Measurements from ENCODE around the gene DIDO1. TPM values are rescaled to one million over a fixed set of nuclear protein-coding genes. Genes with fewer than 3 reads are reported as not detected.

Gene DIDO1
- total and polyA plus RNA-seq, 9 of the 15 experiments (the other 6 are each of a cell fraction or from before 2014, with no cell fraction given), result 4.4 to 46.8 (median 31.2) TPM

DNA sequence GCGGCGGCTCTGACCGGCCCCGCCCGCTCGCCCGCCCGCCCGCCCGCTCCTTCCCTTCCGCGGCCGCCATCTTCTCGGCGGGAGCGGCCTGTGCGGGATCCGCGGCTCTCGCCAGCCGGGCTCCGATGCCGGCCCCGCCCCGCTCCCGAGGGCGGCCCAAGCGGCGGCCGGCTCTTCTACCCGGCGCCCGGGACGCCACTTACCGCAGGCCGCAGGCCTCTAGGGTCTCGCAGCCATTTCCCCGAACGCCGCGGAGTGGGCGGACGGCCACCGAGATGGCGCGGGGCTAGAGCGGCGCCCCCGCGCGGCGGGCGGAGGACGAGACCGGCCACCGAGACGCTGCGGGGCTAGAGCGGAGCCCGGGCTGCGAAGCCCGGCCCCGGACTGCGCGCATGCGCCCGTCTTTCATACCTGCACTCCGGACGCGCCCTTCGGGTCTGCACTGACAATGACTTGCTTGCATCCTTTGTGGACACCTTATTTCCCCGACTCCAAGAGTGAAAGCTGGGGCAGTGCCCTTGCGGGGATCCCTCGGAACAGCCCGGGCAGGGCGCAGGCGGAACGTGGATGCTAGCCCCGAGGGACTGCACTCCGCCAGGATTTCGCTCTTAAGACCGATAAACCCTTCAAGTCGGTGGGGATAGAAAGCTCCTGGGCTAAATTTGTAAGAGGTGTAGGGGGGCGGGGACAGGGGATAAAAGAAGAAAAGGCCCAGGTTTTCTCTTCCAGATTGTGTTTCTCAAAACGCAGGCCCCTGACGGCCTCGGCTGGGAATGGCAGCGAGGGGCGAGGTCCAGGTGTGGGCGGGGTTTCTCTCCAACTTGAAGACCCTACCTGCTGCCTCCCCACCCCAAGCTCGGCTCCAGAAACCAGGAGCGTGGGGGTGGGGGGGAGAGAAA is at the start of gene DIDO1 (continued):
- TF ChIP-seq RBFOX2 (IDR thresholded peaks at IDR 0.05; ENCODE audit: low read depth, low read length), result peak; percentile 91
- TF ChIP-seq POLR2B (IDR thresholded peaks at IDR 0.05; ENCODE audit: low read depth, partially characterized antibody), result no peak
- TF ChIP-seq, protein P1, sequence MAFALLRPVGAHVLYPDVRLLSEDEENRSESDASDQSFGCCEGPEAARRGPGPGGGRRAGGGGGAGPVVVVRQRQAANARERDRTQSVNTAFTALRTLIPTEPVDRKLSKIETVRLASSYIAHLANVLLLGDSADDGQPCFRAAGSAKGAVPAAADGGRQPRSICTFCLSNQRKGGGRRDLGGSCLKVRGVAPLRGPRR (CRISPR knock-in tag; IDR thresholded peaks at IDR 0.05), result no peak
- no peak for TF ChIP-seq THRA (IDR thresholded peaks at IDR 0.05)
- peak; percentile 1; the same call in 1 of the 2 replicates for TF ChIP-seq SUPT5H (IDR thresholded peaks at IDR 0.05)
- no peak for TF ChIP-seq RERE (CRISPR knock-in tag; IDR thresholded peaks at IDR 0.05; ENCODE audit: borderline replicate concordance)
- TF ChIP-seq KDM4B (IDR thresholded peaks at IDR 0.05; ENCODE audit: borderline replicate concordance in 2 of 2, low read depth in 1 of 2), result no peak
- TF ChIP-seq CBX5 (IDR thresholded peaks at IDR 0.05; ENCODE audit: borderline replicate concordance, low read depth), result no peak
- TF ChIP-seq ZKSCAN3 (CRISPR knock-in tag; IDR thresholded peaks at IDR 0.05), result no peak
- no peak for TF ChIP-seq ZNF436 (CRISPR knock-in tag; IDR thresholded peaks at IDR 0.05)
- TF ChIP-seq ZBTB11 (CRISPR knock-in tag; IDR thresholded peaks at IDR 0.05), result no peak
- no peak for TF ChIP-seq NFE2 (IDR thresholded peaks at IDR 0.05; ENCODE audit: low read depth)
- TF ChIP-seq RAD21 (CRISPR knock-in tag; conservative IDR thresholded peaks at IDR 0.05 in 1 of 2, IDR thresholded peaks at IDR 0.05 in 1 of 2), result no peak
- TF ChIP-seq ZNF76 (CRISPR knock-in tag; IDR thresholded peaks at IDR 0.05; ENCODE audit: borderline replicate concordance), result no peak

Data from K562 (cell line).